Measurements from ENCODE around the gene TNPO3.

Gene TNPO3

GRCh38 chr7:128906001-128906765 lies 148.7 kb downstream of the TNPO3 start:
- no peak overlapping the region for H3K4me3 ChIP-seq (ENCODE audit: low read depth, low read length)
- no peak for TF ChIP-seq CTCF (IDR thresholded peaks at IDR 0.05; ENCODE audit: borderline replicate concordance, insufficient read depth, low read depth, low read length)

DNA sequence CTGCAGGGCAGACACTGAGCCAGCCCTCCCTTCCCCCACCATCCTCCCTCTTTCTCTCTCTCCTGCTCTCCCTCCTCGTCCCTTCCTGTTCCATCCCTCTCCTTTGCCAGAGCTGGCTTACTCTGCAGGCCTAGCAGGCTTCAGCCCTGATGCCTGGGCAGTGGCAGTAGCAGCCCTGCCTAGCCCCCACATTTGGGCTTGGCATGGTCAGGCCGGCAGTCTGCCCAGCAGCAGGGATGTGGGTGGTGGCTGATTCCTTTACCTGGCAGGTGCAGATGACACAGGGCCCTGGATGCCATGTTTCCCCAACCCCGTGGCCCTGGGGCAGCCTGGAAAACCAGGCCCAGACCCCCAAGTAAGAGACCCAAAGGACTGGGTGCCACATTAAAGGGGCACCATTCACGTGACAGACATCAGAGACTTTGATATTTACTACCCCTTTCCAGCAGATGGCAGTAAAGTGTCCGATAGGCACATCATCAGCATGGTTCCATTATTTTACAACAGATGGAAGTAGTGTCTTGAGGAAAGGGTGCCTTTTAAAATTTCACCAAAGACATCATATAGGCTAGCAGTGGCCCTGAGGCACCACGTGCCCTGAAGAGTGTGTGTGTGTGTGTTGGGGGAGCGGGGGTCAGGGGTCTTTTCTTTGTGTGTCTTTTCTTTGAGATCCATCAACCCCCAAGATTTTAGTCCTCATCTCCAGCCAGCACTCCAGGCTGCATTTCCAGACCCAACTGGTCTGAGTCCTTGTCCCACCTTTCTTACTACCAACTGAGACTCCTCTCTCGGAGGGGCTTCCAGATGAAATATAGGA lies 150.3 kb downstream of the TNPO3 start:
- peak; percentile 53; the same call in 1 of the 2 replicates for TF ChIP-seq CTCF (IDR thresholded peaks at IDR 0.05; ENCODE audit: borderline replicate concordance, insufficient read depth, low read depth, low read length)

More for the DNA sequence above, 150.3 kb downstream of the TNPO3 start:
- H3K4me3 ChIP-seq (ENCODE audit: low read depth, low read length): no peak overlapping the region

Measured in GM12875 (cell line).